Activated CD4-positive, alpha-beta T cell treated with anti-CD3 and anti-CD28 coated beads, Interleukin-10, Interleukin-2, amounts not matched to agents 100 ng/mL and 50 ng/mL, durations not matched to agents 16 hours and 8 hours (primary cell): ENCODE data around the gene SBF1.

Source experiments
- DNase-seq: peaks from one replicate; pipeline ENCODE4 v3.0.0-alpha.2; 2020

Gene SBF1

GRCh38 chr22:50396751-50397370, 78.0 kb downstream of the SBF1 start:
- DNase-seq: no peak
